Fibroblast of skin of right quadriceps (primary cell): ENCODE results near the gene ALK.

Source experiments
- DNase-seq: peaks from one replicate; pipeline ENCODE4 v3.0.0-alpha.2; 2013

ALK gene

DNA sequence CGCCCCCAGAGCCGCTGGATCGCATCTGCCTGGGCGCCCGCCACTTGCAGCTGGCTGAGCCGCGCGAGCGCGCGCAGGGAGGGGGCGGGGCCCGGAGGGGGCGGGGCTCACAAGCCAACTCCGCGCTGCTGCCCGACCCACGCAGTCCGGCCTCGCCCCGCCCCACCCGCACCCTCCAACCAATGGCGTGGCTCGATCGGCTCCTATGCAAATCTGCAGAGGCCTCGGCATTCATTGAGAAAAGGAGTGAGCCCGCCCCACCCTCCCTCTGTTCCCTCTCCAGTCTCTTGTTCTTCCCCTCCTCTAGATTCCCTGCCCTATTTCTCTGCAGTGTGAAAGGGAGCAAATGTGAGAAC is at the start of gene ALK:
Gene ALK (minus strand): TSS at position 27 of the 356 bp plus-strand sequence. CDS start 927 bp downstream, outside the sequence.
- peak; percentile 86 for DNase-seq

DNA sequence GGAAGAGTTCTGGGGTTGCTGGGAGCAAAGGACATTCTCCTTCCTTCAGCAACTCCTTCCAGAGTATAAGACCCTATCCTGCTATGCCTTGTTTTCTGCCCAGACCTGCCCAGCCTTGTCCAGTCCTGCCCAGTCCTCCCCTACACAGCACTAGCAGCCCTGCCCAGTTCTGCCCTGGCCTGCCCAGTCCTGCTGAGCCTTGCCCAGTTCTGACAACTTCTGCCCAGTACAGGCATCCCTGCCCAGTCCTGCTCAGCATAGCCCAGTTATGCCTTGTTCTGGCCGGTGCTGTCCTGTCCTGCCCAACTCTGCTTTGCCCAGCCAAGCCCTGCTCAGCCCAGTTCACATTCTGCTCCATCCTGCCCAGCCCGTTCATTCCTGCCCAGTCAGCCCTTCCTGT is 44.9 kb upstream of the ALK start:
- DNase-seq = no peak

DNA sequence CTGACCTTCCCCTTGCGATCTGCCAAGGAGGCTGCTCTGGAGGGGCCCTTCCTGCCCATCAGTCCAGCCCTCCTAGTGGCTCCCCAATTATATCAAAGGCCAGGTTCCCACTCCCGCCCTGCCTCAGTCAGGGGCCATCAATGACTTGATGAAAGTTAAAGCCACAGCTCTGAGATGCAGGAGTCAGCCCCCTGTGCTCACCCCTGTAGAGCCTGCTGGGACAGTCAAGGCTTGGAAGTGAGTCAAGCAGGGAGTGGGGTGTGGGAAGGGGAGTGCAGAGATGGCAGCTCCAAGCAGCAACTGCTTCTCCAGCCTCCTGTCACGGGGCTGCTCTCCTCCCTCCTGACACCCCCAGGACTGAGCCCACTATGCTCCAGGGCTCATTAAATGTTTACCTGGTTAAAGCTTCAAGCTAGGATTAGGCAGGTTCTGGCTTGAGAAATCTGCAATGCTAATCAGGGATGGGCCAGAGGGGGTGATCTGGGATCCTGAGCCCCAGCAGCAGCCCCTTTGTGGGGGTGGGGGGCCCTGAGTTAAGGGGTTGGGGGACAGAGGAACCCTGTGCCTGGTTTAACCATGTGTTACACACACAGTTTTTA is 42.7 kb upstream of the ALK start:
- DNase-seq = no peak

- DNase-seq = no peak
Measured at GRCh38 chr2:29962922-29963321, 41.5 kb upstream of the ALK start.

DNA sequence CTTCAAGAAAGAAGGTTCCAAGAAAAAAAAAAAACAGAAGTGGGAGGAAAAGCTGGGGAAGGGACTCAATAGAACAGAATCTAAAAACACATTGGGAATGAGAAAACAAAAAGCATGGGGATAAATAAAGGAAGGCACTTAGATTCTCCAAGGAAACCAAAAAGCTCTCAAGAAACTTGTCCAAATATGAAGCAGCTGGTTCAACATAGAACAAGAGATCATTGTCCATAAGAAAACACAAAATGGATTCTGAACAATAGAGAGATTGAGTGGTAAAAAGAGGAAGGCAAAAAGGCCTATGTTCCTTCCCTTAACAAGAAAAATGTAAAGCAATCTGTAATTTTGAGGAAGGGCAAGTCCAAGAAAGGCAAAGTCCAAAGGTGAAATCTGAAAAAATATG is 32.9 kb upstream of the ALK start:
- DNase-seq = no peak

DNA sequence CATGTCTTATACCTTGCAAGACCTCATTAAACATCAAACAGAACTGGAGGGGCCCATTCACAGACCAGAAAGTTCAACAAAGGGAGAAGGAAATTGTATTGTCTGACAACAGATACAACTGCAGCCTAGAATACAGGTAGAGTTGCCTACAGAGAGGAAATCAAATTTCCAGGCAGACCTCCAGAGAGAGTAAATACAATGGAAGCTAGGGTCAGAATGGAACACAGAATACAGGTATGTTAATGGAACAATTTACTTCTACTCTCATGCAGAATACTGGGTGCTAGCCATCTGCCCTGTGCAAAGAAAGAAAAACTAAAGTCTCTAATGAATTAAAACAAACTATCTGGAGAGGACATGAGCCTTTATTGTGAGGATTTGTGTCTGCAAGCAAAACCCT is 31.6 kb upstream of the ALK start:
- no peak for DNase-seq

DNA sequence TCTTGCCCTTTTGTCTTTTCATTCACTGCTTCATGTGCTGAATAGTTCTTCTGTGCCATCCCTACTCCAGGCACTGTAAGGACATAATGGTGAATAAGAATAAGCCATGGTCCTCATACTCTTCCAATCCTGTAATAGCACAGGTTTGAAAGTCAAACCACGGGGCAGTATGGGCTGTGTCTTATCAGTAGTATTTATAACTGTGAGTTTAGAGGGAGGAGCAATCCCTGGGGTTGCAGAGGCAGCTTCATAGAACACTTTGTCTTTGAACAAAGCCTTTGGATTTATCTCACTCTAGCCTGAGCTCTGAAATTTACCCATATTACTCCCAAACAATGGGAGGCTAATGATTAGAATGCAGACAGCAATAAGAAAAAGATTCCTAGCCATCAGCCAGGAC is 30.2 kb upstream of the ALK start:
- no peak for DNase-seq

DNA sequence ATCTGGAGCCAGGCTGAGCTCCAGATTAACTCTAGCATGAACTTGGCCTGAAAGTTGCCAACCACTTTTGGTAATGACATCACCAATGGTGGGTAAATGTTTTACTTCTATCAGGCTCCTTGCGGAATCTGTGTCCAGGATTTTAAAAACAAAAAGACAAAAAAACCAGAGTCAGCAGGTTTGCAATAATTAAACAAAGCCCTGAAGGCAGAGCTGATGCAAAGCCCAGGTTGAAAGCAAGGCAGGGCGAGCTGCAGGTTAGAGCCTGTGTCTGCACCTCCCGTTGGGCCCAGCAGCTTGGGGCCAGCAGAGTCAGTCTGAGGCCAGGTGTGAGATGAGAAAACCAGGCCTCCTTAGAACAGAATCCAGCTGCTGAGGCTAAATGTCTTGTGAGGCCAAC is 29.1 kb upstream of the ALK start:
- DNase-seq = no peak

DNA sequence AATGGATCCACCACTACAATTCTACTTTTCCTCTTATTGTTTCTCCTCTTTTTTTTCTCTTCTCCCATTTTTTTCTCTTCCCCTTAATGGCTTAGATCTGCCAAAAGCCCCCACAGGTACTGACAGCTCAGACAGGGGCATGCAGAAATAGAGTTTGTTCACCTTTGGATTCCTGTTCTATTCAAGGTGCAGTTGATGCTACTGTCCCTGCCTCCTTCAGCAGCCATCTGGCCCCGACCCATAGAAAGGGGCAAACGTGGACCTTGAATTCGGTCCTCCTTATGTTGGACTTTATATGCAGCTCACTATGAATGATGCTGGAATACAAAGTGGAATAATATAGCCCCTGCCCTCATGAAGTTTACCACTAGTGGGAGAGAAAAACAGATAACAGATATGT is 27.7 kb upstream of the ALK start:
- no peak for DNase-seq

GRCh38 chr2:29946505-29946904 is 25.1 kb upstream of the ALK start:
- no peak for DNase-seq

GRCh38 chr2:29942711-29943110 is 21.3 kb upstream of the ALK start:
- no peak for DNase-seq

GRCh38 chr2:29940706-29941105 is 19.3 kb upstream of the ALK start:
- no peak for DNase-seq

GRCh38 chr2:29936020-29936419 is 14.6 kb upstream of the ALK start:
- no peak for DNase-seq

GRCh38 chr2:29931818-29932217 is 10.4 kb upstream of the ALK start:
- no peak for DNase-seq

DNA sequence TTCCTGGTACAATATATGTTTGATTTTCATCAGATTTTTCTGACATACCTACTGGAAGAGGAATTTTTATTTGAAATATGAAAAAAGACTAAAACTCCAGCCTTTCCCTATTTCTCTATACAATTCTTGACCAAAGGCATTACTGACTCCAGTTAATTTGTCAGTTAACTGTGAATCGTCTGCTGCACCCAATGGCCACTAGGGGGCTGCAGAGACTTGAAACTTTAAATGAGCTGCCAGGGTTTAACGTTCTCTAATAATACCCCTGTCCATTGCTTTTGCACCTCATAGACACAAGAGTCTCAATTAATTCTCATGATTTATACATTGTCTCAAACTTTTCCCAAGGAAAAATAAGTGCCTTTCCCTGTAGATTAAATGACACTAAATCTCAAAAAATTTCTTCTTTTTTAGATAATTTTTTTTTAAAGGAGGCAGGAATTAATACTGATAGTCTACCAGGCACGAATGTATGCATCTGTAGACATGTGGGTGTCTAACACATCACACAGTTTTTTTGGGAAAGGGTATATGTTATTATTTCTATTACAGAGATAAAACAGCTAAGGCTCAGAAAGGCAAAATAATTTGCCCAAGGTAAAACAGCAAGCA is 1.8 kb upstream of the ALK start:
- peak; percentile 53 for DNase-seq

DNA sequence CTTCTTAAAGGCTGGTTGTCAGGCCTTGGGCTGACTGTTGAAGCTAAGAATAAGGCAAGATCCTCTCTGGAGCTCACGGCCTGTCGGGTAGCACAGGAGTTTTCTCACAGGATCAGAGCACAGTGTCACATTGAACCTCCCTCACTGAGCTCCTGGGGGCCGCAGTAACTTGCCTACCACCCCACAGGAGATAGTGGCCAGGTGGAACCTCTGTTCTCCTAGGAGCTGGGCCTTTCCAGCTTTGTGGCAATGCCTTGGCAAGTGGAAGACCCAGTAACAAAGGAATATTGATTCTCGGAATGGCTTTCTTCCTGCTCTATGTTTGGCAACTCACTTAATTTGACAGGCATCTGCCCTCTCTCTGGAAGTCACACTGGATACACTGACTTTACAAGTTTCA is 1.2 kb upstream of the ALK start:
- DNase-seq = no peak

DNA sequence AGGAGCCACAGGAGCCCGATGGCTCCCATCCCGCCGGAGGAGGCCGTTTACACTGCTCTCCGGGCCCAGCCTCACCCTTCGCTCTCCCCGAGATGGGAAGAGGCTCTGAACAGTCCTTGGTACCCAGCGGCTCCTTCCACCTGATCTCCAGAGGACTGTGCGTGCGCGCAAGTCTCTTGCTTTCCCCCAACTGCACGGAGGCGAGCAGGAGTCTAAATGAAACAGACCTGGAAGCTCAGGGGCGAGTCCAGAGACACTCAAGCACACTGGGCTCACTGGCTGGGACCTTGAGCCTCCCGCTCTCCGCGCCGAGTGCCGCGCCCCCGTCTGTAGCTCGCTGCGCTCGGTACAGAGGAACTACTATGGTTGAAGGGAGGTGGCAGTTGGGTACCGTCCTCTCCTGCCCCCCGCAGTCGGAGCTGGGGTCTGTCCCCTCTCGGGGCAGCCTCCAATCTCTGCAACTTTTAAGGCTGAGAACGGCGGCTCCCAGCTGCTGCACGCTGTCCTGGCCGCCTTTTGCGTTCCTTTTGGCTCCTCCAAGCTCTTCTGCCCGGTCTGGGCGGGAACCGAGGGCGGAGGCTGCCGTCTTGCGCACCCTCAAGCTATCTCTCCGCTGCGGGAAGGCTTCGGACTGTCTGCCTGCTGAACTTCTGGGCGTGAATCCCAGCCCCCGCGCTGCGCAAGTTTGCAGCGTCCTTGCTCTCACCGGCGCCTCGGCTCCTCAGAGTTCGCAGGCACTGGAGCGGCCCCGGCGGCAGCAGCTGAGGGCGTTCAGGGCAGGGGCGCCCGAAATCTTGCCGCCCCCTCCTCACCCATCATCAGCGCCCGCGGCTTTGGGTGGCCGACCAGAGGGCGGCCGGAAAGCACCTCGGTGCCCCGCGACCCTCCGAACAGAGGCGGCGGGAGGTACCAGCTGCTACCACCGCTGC is 491 bp downstream of the ALK start:
- DNase-seq = no peak

DNA sequence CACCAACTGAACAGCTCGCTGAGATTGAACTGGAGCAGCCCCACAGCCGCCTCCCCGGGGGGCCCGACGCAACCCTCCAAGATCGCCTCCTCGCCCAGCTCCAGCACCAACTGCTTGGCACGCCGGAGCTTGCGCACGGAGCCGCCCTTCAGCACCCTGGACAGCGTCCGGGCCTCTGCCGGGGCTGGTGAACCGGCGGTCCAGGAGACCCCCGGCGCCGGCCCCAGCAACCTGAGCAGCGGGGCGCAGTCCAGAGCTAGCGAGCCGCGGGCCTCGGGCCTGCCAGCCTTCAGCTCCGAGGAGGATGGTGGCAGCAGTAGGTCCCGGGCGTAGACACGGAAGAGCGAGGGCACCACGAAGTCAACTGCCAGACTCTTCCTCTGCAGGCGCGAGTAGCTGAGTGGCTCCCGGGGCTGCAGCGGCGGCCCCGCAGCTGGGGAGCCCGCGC is 1.2 kb downstream of the ALK start:
- peak; percentile 41 for DNase-seq

- DNase-seq = no peak
Measured at GRCh38 chr2:29918941-29919340, 2.4 kb downstream of the ALK start.

GRCh38 chr2:29917781-29918180 is 3.6 kb downstream of the ALK start:
- no peak for DNase-seq

DNA sequence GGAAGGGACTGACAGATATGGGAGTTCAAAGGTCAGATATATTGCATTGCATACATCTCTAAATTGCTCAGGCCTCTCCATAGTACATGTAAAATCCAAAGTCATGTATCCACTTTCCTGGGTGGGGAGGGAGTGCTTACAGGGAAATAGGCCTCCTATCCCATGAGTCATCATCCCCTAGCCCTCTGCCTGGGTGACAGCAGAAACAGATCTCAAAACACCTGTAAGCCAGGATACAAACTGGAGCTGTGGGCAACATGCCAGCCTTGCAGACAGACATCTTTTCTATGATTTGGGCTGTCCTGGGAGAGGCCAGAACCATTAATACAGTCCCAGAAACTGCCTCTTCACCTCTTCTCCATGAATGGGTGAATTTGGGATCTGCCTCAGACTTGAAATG is 4.8 kb downstream of the ALK start:
- no peak for DNase-seq

DNA sequence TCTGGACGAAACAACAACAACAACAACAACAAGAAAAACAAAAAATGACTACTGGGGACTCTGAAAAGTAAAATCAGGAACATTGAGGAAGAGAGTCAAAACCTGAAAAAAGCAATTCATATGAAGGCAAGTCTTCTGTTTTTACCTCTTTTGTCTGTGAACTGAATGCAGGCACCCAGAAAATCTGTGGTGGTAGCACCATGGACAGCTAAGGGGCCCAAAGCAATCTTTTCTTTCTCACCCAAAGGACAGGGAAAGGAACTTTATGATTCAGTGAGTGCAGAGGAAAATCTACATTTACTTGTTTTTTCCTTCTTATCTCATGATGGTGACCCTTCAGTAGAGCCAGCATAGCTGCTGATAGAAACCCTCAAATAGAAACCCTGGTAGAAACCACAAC is 10.4 kb downstream of the ALK start:
- DNase-seq = no peak

GRCh38 chr2:29910465-29910864 is 10.9 kb downstream of the ALK start:
- no peak for DNase-seq

DNA sequence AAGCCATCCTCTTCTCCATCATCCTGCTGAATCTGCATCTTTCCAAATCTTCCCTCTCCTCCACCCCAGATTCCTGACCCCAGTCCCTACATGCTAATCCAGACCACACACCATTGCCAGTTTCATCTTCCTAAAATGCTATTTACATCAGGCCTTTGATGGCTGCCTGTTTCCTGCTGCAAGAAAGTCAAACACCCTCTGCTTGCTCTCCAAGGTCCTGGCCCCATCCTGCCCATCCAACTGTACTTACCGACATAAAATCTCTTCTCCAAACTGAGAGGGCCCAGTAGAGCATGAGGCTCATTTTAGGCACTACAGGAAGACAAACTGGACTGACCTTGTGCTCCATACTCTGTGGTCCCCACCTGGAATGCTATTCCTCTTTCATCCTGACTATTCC is 19.0 kb downstream of the ALK start:
- DNase-seq = no peak
